OCI-LY1 (cell line): ENCODE measurements around the gene PGC.

Experiments
- H2AFZ ChIP-seq: fragments of 200-600 bp; sonication (generic), shearing (Covaris generic); 2 replicates; pipeline ENCODE4 v1.6.0; 2014; ENCODE audit warnings: antibody characterized with exemption, mild to moderate bottlenecking, low read length
- H3F3A ChIP-seq: fragments of 200-600 bp; sonication (generic), shearing (Covaris generic); 2 replicates; pipeline ENCODE4 v1.6.0; 2014; ENCODE audit warnings: mild to moderate bottlenecking, antibody characterized with exemption, low read length, moderate library complexity; ENCODE audit not compliant: insufficient read depth
- H3K27ac ChIP-seq: fragments of 200-600 bp; sonication (generic); 2 replicates; pipeline ENCODE4 v1.5.1; 2014; ENCODE audit warnings: low read length, mixed run types, mild to moderate bottlenecking, low read depth; ENCODE audit not compliant: poor library complexity, severe bottlenecking
- H3K27me3 ChIP-seq: fragments of 200-600 bp; sonication (generic); 2 replicates; pipeline ENCODE4 v1.6.0; 2014; ENCODE audit warnings: antibody characterized with exemption, mild to moderate bottlenecking, low read length, moderate library complexity; ENCODE audit not compliant: insufficient read depth
- H3K36me3 ChIP-seq: fragments of 200-600 bp; sonication (generic); 2 replicates; pipeline ENCODE4 v1.6.1; 2014; ENCODE audit warnings: mild to moderate bottlenecking, antibody characterized with exemption, low read length, moderate library complexity, mixed read lengths; ENCODE audit not compliant: insufficient read depth
- H3K4me1 ChIP-seq: fragments of 200-600 bp; sonication (generic); 2 replicates; pipeline ENCODE4 v1.5.1; 2014; ENCODE audit warnings: mild to moderate bottlenecking, low read length, moderate library complexity; ENCODE audit not compliant: insufficient read depth, severe bottlenecking
- H3K4me2 ChIP-seq: fragments of 200-600 bp; sonication (generic), shearing (Covaris generic); 2 replicates; pipeline ENCODE4 v1.6.1; 2014; ENCODE audit warnings: low read length
- H3K4me3 ChIP-seq: fragments of 200-600 bp; sonication (generic); 2 replicates; pipeline ENCODE4 v1.5.1; 2014; ENCODE audit warnings: low read length, low read depth, mild to moderate bottlenecking, mixed read lengths; ENCODE audit not compliant: poor library complexity, severe bottlenecking
- H3K79me2 ChIP-seq: fragments of 200-600 bp; shearing (Covaris generic); 2 replicates; pipeline ENCODE4 v1.6.1; 2016; ENCODE audit warnings: mixed run types, low read length, mixed read lengths; ENCODE audit not compliant: insufficient read depth
- H3K9ac ChIP-seq: fragments of 200-600 bp; sonication (generic), shearing (Covaris generic); 2 replicates; pipeline ENCODE4 v1.6.1; 2014; ENCODE audit warnings: mild to moderate bottlenecking, low read length, mixed read lengths
- H3K9me2 ChIP-seq: fragments of 200-600 bp; sonication (generic), shearing (Covaris generic); 2 replicates; pipeline ENCODE4 v1.6.1; 2014; ENCODE audit warnings: low read depth, mild to moderate bottlenecking, low read length, mixed read lengths
- H3K9me3 ChIP-seq: fragments of 200-600 bp; shearing (Covaris generic); 2 replicates; pipeline ENCODE4 v1.6.1; 2014; ENCODE audit warnings: low read length, mixed read lengths
- H4K20me1 ChIP-seq: fragments of 200-600 bp; sonication (generic), shearing (Covaris generic); 2 replicates; pipeline ENCODE4 v1.6.0; 2016; ENCODE audit warnings: mild to moderate bottlenecking, low read length; ENCODE audit not compliant: insufficient read depth
- CTCF ChIP-seq: fragments of 200-600 bp; sonication (generic), shearing (Covaris generic); IDR thresholded peaks from 2 replicates; pipeline ENCODE4 v1.5.1; 2017; ENCODE audit warnings: mild to moderate bottlenecking, antibody characterized with exemption, low read length, moderate library complexity, mixed read lengths
- EZH2 ChIP-seq: fragments of 200-600 bp; sonication (generic), shearing (Covaris generic); IDR thresholded peaks from 2 replicates; pipeline ENCODE4 v1.8.0; 2017; ENCODE audit warnings: borderline replicate concordance, mixed run types, mild to moderate bottlenecking, antibody characterized with exemption, low read length, moderate library complexity, mixed read lengths

Gene PGC

GRCh38 chr6:41770381-41771057, 23.3 kb upstream of the PGC start:
- H3K79me2 ChIP-seq: no peaks in the 10 kb centered on the region
- H3K4me3 ChIP-seq: no peak overlapping the region
- no peaks in the 10 kb centered on the region for H3F3A ChIP-seq
- H3K9me2 ChIP-seq: no peaks in the 10 kb centered on the region
- H2AFZ ChIP-seq: no peak overlapping the region
- H3K4me2 ChIP-seq: no peak overlapping the region
- H3K27me3 ChIP-seq: no peaks in the 10 kb centered on the region
- H3K9ac ChIP-seq: no peak overlapping the region
- TF ChIP-seq EZH2: no peak
- no peak for TF ChIP-seq CTCF
- H4K20me1 ChIP-seq: no peaks in the 10 kb centered on the region
- no peaks in the 10 kb centered on the region for H3K9me3 ChIP-seq
- H3K4me1 ChIP-seq: no peaks in the 10 kb centered on the region
- no peak overlapping the region for H3K27ac ChIP-seq
- H3K36me3 ChIP-seq: peaks cover 19% of the 10 kb centered on the region; the same call in 1 of the 2 replicates

GRCh38 chr6:41769376-41769775, 22.2 kb upstream of the PGC start:
- H3K27me3 ChIP-seq: no peaks in the 10 kb centered on the region
- no peaks in the 10 kb centered on the region for H4K20me1 ChIP-seq
- no peaks in the 10 kb centered on the region for H3K9me3 ChIP-seq
- H3K4me3 ChIP-seq: no peak overlapping the region
- no peaks in the 10 kb centered on the region for H3K4me1 ChIP-seq
- H3K27ac ChIP-seq: no peak overlapping the region
- no peak overlapping the region for H3K9ac ChIP-seq
- H3K9me2 ChIP-seq: no peaks in the 10 kb centered on the region
- peaks cover 16% of the 10 kb centered on the region; the same call in 1 of the 2 replicates for H3K36me3 ChIP-seq
- TF ChIP-seq CTCF: no peak
- no peak for TF ChIP-seq EZH2
- H3K79me2 ChIP-seq: no peaks in the 10 kb centered on the region
- no peaks in the 10 kb centered on the region for H3F3A ChIP-seq
- no peak overlapping the region for H3K4me2 ChIP-seq
- no peak overlapping the region for H2AFZ ChIP-seq

- Histone ChIP-seq H3K27ac (no peak overlapping the region), H3K9ac (no peak overlapping the region), H3K9me3 (no peaks in the 10 kb centered on the region), H4K20me1 (no peaks in the 10 kb centered on the region), H3K9me2 (no peaks in the 10 kb centered on the region), H3K79me2 (no peaks in the 10 kb centered on the region), H3K4me2 (no peak overlapping the region), H3K4me3 (no peak overlapping the region), H2AFZ (no peak overlapping the region), H3F3A (no peaks in the 10 kb centered on the region), H3K36me3 (peaks cover 13% of the 10 kb centered on the region; the same call in 1 of the 2 replicates), H3K4me1 (no peaks in the 10 kb centered on the region), H3K27me3 (no peaks in the 10 kb centered on the region)
- TF ChIP-seq EZH2: no peak
- TF ChIP-seq CTCF: no peak
These were observed 21.5 kb upstream of the PGC start for GRCh38 chr6:41768545-41769308.
